GM19240 (cell line): ENCODE data around the gene PGPEP1.

Experiments
- DNase-seq: peaks from one replicate; pipeline ENCODE4 v3.0.0; 2011; ENCODE audit warnings: low spot score; ENCODE audit not compliant: insufficient read length

The PGPEP1 gene, protein sequence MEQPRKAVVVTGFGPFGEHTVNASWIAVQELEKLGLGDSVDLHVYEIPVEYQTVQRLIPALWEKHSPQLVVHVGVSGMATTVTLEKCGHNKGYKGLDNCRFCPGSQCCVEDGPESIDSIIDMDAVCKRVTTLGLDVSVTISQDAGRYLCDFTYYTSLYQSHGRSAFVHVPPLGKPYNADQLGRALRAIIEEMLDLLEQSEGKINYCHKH

DNA sequence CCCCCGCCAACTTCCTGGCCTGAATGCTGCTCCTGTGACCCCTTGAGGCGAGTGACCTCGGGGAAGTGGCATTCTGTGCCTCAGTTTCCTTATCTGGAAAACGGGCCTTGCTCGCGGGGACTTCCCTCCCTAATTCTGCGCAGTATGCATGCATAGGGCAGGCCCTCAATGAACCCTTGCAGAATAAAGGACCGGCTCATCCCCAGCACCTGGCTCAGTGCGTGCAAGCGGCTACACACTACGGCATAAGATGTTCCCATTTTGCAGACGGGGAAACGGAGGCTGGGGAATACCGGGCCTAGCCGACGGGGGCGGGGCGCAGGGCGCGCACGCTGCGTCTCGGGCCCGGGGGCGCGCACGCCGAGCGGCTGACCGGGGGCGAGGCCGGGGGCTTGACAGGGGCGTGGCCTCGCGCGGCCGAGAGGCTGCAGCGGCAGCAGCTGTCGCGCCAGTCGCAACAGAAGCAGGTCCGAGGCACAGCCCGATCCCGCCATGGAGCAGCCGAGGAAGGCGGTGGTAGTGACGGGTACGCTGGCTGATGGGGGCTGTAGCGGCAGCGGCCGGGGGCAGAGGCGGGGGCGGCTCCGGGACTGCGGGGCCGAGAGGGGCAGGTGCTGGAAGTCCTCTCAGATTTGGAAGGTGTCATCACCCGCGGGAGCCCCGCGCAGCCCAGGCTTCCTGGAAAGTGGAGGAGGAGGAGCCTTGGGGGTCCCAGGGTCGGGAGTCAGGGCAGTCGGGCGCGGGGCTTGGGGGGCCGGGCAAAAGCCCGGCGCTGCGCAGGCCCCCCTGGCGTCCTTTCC is at the start of gene PGPEP1:
TSS of gene PGPEP1 (plus strand) at position 409 of the 800 bp plus-strand sequence. CDS start at position 493, 84 bp downstream.
- peak; percentile 75 for DNase-seq

- DNase-seq: no peak
Observed at GRCh38 chr19:18291019-18291524, 49.3 kb upstream of the PGPEP1 start.

DNA sequence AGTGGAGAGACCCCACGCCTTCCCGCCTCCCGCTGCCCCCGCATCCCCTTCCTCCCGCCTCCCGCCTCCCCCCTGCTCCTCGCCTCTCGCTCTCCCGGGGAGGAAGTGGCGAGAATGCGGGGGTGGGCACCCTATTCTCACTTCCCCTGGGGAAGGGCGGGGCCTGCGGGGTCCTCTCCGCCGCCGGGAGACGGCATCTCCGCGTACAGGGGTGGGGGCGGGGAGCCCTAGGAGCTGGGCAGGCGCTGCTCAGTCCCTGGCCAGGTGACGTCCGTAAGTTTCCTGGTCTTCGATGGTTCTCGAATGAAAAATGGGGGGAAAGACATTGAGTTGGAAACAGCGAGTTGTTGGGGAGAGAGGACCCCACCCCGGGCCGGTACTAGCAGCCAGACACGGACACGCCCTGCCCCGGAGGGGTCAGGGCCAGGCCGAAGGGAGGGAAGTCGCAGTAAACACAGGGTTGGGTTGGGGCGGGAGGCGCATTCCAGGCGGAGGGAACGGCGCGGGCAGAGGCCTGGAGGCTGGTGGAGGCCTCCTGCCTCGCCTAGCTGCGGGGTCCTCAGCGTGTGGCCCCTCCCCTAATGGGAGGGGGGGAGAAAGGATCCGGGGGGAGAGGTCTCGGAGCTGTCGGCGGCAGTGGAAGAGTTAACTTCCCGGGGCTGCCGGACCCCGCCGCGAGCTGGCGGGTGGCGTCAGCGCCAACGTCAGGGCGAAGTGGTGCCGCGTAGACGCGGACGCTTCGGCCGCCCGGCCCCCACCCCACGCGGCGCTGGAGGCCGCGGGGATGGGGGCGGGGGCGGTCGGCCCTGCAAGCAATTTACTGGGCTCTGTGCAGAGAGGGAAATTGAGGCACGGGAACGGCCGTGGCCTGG is 48.6 kb upstream of the PGPEP1 start:
- peak; percentile 87 for DNase-seq

DNA sequence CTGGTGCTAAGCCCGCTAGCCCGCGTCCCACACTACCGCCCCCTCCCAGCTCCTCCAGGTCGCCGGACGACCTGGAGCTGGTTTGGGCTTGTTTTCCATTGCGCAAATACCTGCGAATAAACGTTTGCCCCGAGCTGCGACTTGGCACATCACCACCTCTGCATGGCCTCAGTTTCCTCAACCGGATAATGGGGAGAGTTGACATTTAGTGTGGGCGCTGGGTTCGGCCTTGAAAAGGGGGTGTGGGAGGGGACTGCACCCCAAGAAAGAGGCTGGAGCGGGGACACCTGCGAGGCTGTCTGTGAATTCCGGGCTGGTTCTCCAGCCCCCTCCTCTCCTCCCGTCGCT is 48.0 kb upstream of the PGPEP1 start:
- no peak for DNase-seq

DNA sequence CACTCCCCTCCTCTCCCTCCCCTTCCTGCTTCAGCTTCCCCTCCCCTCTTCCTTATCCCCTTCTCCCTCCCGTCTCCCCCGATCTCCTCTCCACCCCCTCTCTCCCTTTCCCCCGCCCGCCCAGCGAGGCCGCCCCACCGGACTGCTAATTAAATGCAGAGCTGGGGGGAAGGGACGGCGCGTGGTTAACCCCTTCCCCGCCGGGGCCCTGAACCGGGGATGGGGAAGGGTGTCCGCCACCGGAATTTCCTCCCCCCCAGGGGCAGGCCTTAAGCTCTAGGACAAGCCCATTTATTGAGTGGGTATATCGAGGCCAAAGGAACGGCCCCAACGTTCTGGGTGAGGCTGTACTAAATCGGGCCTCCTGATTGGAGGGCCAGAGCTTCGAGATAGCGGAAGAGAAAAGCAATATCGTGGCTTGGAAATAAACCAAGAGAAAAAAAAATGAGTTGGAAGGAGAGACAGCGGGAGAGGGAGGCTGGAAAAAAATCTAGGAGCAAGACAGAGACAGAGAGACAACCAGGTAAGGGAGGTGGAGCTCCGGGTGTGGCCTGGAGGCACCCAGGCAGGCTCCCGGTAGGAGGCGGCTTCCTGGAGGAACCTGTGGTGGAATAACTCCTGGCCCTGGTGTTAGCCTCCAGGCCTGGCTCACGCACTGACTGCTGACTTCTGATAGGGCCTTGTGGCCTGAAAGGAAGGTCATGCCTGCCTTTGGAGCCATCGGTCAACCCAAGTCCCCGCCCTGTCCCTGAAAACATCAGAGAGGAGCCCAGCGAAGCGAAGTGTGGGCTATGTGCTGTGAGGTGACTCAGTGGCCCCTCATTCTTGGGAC is 47.4 kb upstream of the PGPEP1 start:
- peak; percentile 41 for DNase-seq

DNA sequence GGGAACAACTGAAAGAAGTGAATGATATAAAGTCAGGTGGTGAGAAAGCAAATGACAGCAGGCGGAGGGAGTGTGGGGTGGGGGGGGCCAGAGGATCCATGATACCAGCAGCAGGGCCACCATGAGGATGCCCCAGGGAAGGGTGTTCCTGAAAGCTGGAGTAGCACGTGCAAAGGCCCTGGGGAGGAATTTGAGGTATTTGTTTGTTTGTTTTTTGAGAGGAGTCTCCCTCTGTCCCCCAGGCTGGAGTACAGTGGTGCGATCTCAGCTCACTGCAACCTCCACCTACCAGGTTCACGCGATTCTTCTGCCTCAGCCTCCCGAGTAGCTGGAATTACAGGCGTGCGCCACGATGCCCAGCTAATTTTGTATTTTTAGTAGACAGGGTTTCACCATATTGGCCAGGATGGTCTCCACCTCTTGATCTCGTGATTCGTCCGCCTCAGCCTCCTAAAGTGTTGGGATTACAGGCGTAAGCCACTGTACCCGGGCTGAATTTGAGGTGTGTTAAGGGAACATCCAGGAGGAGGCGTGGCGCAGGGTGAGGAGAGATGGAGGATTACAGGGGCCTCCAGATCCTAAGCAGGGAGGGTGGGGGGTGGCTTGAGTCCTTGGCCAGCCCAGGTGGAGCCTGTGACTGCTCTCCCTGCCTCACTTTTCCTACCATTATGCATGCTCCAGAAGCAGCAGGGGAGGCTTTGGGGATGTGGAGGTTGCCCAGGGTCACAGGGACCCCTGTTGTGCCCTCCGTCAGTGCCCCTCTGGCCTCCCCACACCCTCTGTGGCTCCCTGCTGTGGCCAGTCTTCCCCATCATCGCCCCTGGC is 46.5 kb upstream of the PGPEP1 start:
- no peak for DNase-seq

DNA sequence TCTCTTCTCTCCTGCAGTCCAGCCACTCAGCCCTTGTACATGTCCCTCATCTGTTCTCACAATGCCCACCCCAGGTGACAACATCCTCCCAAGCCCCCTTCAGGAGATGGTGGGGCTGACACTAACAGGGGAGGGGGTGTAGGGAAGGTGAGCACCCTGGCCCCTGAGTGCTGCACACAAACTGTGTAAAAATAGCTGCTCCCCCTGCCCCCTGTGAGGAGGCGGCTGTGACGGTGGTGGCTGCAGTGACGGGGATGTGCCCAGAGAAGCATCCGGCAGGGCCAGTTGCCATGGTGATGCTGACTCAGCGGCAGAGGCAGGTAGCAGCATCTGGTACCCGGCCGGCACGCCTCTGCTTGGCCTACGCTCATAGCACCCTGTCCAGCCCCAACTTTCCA is 45.9 kb upstream of the PGPEP1 start:
- DNase-seq: no peak

- no peak for DNase-seq
Observed at GRCh38 chr19:18295034-18295451, 45.4 kb upstream of the PGPEP1 start.

- no peak for DNase-seq
Observed at GRCh38 chr19:18297308-18297707, 43.1 kb upstream of the PGPEP1 start.

GRCh38 chr19:18298601-18299000 is 41.8 kb upstream of the PGPEP1 start:
- DNase-seq: no peak

- DNase-seq: no peak
Observed at GRCh38 chr19:18299654-18300053, 40.7 kb upstream of the PGPEP1 start.

DNA sequence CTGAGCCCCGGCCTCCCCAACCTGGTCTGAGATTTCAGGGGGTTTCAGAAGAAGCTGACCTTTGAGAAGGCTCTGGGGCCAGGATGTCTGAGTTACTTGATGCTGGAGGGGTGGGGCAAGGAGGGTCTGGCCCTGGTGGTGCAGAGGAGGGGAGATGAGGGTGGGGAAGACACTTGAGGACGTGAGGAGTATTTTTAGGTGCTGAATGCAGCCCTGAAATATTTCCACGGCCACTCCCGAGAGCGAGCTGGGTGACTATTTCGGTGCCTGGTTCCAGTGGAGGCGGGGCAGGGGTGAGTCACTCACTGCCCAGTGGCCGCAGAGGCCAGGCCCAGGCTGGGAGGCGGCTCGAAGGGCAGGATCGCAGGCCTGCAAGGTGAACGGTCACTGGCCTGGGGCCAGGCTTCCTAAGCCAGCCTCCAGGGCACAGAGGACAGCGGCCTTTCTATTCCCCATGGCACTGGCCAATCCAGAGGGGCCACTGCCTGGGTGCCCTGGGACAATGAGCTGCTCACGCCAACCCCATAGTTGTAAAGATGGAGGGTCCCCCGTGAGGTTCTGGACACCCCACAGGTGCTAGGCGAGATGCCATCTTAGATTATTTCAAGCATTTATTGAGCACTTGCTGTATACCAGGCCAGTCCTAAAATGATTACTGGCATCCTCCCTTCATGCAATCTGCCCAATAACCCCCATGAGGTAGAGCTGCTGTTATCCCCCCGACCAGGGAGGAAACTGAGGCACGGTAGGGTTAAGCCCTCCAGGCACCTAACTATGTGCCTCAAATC is 39.3 kb upstream of the PGPEP1 start:
- DNase-seq: no peak

DNA sequence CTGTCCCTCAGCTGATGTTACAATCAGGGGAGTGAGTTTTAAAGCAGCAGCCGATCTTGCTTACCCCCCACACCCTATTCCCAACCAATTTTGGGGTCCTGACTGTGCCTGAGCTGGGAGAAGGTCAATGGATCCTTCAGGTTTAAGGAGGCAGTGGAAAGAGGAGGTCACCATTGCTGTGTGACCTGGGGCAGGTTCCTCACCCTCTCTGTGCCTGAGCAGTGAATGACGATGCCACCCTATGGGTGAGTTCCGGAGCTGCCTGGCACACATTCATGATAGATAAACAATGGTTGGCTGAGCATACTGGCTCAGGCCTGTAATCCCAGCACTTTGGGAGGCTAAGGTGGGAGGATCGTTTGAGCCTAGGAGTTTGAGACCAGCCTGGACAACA is 38.7 kb upstream of the PGPEP1 start:
- DNase-seq: no peak

GRCh38 chr19:18304208-18304457 is 36.3 kb upstream of the PGPEP1 start:
- no peak for DNase-seq

GRCh38 chr19:18304458-18305310 is 35.7 kb upstream of the PGPEP1 start:
- DNase-seq: peak; percentile 85

GRCh38 chr19:18306209-18306887 is 34.0 kb upstream of the PGPEP1 start:
- DNase-seq: no peak

DNA sequence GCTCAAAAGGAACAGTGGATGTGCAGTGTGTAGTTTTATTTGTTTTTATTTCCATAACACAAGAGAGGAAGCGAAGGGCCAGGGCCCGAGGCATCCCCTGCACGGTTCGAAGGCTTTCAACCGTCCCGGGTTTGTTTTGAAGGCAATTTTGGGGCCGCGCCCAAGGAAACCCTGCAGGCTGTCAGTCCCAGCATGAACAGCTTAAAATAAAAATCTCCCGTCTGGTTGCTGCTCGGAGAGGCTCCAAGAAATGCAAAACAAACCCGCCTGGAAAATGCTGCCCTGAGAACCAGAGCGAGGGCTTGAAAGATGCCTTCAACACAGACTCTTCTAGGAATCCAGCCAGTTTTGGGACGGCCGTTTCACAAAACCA is 33.5 kb upstream of the PGPEP1 start:
- no peak for DNase-seq

DNA sequence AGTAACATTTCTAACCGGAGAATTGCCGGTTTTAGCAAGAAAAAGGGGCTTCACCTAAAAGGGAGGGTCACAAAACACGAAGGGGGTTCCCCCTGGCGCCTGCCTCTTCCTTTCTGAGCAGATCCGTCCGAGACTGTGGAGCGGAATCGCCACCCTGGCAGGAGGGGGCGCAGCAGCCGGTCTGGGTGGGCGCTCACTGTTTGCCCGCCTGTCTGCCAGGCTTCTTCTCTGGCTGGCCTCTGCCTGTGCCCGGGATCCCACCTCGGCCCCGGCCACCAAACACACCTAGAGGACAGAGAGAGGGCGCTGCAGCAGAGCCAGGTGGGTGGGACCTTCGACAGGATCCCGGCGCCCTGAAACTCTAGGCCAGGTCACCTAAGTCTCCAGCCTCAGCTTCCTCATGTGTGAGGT is 33.1 kb upstream of the PGPEP1 start:
- DNase-seq: no peak
